ENCODE measurements around the gene GLYATL2.

DNA sequence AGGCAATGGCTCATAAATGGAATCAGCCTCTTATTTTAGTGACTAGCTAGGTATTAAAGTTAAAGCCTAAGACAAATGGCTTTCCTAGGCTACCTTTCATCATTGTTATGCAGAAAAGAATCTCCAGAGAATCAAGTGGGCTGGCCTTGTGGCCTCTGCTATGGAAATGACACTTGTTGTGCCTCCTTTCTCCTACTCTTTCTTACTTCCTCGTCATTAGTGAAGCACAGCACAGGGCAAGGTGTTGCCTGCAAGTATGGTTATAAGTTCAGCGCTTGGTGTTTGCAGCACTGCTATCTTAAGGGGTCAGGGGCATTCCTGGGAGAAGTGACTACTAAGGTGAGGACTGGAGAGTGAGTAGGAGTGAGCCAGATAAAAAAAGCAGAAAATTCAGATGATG lies 49.4 kb upstream of the GLYATL2 start:
- no peak for TF ChIP-seq CTCF (IDR thresholded peaks at IDR 0.05)
- no peak for TF ChIP-seq POLR2A (IDR thresholded peaks at IDR 0.05)

Data from Peyer's patch (tissue), 4 donors.